ENCODE measurements around the gene SEPTIN5. TPM values are rescaled to one million over a fixed set of nuclear protein-coding genes. Genes with fewer than 3 reads are reported as not detected.
"Not testable (repeated sequence)": the region's sequence is repeated elsewhere in the genome, so short reads cannot be mapped to it uniquely, and the experiment has no call there.

The SEPTIN5 gene
- 0.71 TPM in 1 of 2 replicates, not detected in the other for total RNA-seq

DNA sequence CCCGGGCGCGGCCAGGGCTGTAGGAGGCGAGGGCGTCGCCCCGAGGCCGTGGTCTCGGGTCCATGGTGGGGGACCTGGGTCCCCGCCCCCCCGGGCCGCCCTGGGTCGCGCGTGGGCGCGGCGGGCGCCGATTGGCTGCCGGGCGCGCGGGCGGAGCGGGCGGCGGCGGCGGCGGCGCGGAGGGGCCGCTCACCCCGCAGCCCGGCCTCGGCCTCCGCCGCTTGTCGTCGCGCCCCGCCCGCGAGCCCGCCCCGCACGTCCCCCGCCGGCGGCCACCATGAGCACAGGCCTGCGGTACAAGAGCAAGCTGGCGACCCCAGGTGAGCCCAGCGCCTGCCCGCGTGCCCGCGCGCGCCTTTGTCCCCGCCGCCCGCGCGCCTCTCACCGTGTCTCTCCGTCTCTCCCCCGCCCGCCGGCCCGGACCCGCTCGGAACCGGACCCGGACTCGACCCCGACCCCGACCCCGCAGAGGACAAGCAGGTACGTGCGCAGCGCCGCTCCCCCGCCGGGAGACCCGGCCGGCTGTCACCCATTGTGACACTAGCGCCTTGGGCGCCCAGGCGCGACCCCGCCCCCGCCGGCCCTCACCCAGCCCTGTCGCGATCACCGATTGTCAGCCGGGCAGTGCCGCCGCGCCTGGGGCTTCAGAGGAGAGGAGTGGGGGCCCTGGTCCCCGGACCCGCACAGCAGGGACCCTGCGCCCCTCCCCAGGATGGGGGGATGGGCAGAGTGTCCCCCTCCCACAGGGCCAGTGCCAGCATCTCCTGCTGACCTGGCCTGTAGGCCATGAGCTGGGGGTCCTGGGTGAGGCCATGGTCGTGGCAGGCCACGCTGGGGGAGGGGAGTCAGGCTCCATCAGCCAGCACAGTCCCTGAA, at the start of gene SEPTIN5:
Gene SEPTIN5, plus strand, starts transcription at position 192 of the 876 bp plus-strand sequence. Its CDS starts 86 bp downstream, at position 278.
- intact Hi-C loops (cut with micrococcal nuclease): loop anchor here (10.0 kb wide), 1 partner anchor 240 kb away; the partner anchor contains the start of genes CDC45 and UFD1

DNA sequence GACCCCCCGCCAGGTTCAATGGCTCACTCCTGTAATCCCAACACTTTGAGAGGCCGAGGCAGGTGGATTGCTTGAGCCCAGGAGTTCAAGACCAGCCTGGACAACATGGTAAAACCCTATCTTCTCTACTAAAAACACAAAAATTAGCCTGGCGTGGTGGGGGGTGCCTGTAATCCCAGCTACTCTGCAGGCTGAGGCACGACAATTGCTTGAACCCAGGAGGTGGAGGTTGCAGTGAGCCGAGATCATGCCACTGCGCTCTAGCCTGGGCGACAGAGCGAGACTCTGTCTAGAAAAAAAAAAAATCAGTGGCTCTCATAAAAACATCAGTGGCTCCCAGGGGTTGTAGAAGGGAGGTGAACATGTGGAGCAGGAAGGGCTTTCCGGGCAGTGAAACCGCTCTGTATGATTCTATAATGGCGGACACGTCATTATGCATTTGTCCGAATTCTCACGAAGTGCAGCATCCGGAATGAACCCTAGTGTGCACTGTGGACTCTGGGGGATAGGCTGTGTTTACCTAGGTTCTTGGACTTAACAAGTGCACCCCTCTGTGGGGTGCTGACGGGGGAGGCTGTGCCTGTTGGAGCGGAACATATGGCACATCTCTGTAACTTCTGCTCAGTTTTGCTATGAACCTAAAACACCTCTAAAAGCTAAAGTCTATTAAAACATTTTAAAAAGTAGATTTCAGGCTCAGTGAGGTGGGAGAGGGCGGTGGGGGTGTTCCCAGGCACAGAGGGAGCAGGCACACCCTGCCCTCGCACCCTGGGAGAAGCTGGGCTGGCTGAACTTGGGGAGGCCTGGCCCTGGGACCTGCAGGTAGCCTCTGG, 49.1 kb upstream of the SEPTIN5 start:
- intact Hi-C loops (cut with micrococcal nuclease): no loop called here

DNA sequence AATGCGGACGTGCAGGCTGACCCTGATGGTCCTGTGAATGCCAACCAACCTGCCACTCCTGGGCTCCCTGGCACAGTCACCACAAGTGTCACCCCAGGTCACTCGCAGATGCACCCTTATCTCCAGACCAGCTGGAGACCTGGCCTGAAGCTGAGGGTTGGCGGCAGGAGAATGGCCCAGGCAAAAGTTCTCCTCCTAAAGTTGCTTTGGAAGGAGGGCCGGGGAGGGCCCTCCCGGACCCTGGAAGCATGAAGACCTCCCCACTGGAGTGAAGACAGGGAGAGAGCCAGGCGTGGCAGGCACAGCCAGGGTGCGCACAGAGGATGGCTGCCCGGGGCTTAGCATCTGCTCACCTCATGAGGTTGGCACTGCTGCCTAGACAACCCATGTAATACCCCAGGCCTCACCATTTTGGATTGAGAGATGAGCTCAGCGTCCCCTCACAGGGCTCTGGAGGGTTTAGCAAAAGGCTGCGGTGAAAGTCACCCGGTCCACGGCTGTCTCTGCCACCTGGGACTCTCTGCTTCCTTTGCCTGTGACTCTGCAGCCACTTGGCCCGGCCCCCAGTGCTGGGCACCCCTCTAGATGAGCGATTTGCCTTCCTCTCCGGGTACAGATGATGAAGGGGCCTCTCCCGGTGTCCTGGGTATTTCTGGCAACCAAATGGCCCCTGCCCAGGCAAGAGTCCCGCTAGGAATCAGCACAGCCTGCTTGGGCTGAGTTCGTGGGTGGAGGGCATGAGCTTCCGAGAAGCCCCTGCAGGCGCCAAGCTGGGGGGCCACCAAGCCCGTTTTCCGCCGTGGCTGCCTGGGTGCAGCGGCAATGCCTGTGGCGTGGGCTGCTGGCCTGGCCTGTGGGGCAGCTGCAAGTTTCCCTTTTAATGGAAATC, 48.3 kb upstream of the SEPTIN5 start:
- intact Hi-C loops (cut with micrococcal nuclease): no loop called here

DNA sequence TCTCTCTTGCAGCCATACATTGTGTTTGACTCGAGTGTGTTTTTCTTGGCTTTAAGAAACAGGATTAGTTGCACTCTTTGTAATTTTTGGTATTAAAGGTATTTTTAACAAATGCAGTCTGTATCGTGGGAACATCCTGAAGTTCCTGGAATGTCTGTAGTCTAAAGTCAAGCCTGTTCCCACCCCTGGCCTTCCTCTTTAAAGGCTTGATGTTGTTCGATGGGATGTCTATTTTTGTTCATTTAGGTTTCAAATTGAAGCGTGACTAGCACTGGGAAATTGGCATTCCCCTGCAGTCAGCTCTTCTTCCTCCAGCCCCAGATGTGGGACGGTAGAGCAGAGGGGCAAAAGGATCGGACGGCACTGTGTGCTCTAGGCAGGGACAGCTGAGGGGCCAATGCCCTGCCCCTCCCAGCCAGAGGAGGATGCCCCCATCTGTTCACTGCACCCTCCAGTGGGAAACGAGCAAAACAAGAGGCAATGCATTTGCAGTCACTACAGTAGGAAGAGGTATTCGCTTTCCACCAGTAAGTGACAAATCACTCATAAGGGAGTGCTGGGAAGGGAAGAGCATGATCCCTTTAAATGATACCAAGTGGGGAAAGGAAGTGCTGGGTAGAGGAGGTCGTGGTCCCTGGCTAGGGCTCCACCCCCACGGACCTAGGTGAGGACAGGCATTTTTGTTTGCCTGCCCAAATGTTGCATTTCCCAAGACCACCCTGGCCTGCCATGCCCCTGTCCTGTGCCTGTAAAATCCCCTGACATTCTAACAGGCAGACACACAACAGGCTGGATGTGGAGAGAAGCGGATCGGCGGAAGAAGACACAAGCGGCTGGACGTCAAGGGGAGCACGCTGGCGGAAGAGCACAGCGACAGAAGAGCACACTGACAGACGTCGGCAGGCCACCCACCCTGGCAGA, 47.4 kb upstream of the SEPTIN5 start:
- intact Hi-C loops (cut with micrococcal nuclease): no loop called here

DNA sequence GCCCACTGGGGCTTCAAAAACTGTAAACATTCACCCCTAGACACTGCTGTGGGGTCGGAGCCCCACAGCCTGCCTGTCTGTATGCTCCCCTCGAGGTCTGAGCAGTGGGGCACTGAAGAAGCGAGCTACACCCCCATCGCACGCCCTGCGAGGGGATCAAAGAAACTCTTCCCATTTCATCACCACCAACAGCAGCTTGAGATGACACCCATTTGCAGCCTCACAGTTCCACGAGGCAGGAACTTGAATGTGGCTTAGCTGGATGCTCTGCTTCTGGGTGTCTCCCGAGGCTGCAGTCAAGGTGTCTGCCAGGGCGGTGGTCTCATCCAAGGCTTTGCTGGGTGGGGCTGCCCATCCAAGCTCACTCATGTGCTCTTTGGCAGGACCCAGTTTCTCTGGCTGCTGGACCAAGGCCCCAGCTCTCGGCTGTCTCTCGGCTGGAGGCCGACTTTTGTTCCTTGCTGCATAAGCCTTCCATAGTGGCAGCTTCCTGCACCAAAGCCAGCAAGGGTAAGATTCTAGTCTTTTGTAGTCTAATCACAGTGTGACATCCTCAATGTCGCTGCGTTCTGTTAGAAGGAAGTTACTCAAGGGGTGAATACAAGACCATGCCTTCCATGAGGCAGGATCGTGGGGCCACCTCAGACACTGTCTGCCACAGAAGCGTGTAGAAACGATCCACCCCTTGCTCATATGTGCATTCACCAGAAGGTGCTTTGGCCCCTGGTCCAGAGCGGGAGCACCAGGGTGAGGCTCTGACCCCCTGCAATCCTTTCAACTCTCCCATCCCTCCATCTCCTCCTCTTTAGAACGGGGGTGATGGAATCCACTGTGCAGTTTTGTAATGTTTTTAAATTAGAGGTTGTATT, 46.2 kb upstream of the SEPTIN5 start:
- intact Hi-C loops (cut with micrococcal nuclease): no loop called here

DNA sequence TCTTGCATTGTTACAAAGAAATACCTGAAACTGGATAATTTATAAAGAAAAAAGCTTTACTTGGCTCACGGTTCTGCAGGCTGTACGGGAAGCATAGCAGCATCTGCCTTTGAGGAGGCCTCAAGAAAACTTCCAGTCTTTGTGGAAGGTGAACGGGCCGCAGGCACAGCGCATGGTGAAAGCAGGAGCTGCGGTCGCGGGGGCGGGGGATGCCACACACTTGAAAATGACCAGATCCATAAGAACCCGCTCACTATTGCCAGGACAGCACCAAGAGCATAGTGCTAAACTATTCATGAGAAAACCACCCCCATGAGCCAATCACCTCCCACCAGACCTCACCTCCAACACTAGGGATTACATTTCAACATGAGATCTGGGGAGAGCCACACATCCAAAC, 45.6 kb upstream of the SEPTIN5 start:
- intact Hi-C loops (cut with micrococcal nuclease): no loop called here

DNA sequence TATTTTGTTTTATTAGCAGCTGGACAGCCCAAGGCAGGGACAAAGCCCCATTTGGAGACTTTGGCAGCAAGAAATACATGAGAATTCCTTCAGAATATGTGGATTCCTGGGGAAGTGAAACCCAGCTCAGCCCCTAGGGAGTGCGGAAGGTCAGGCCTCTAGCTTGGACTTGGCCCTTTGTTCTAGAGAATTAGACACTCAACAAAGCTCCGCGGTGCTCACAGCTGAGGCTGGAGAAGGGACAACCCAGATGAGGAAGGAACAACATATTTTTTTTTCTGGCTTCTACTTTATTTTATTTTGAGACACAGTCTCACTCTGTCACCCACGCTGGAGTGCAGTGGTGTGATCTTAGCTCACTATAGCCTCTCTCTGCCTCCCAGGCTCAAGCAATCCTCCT, 44.7 kb upstream of the SEPTIN5 start:
- intact Hi-C loops (cut with micrococcal nuclease): no loop called here

DNA sequence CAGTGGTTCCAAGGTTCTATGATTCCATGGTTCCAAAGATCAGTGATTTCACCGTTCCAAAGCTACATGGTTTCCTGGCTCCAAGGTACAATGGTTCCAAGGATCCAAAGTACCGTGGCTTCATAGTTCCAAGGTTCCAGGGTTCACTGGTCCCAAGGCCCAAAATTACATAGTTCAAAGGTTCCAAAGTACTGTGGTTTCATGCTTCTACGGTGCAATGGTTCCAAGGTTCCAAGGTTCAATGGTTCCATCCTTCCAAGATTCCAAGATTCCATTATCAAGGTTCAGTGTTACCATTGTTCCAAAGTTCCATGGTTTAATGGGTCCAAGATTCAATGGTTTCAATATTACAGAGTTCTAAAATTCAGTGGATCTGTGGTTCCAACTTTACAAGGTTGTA, 43.0 kb upstream of the SEPTIN5 start:
- intact Hi-C loops (cut with micrococcal nuclease): no loop called here

DNA sequence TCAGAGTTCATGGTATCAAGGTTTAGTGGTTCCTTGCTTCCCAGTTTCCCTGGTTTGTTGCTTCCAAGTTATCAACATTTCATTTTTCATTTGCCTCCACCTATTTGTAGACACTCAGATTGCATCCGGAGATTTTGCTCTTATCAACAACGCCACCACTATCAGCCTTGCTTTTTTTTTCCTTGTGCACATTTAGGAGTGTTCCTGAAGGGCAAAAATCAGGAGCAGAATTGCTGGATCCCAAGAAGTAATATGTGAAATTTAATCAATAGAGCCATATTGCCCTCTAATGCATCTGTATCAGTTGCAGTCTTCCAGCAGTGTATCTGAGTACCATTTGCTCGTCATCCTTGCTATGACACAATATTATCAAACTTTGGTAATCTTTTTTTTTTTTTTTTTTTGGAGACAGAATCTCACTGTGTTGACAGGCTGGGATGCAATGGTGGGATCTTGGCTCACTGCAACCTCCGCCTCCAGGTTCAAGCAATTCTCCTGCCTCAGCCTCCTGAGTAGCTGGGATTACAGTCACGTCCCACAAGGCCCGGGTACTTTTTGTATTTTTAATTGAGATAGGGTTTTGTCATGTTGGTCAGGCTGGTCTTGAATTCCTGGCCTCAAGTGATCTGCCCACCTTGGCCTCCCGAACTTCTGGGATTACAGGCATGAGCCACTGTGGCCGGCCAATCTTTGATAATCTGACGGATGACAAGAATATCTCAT, 42.1 kb upstream of the SEPTIN5 start:
- intact Hi-C loops (cut with micrococcal nuclease): no loop called here

DNA sequence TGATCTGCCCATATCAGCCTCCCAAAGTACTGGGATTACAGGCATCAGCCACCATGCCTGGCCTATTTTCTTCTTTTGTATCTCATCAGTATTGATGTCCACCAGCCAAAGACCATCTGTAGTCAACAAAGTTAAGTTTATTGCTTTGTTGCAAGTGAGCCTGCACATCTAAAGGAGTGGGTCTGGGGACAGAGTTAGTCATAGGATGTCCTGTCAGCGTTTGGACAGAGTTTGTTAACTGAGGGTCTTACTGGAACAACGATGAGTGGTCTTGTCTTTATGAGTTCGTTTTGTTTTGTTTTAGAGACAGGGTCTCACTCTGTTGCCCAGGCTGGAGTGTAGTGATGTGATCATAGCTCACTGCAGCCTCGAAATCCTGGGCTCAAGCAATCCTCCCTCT, 40.6 kb upstream of the SEPTIN5 start:
- intact Hi-C loops (cut with micrococcal nuclease): no loop called here

DNA sequence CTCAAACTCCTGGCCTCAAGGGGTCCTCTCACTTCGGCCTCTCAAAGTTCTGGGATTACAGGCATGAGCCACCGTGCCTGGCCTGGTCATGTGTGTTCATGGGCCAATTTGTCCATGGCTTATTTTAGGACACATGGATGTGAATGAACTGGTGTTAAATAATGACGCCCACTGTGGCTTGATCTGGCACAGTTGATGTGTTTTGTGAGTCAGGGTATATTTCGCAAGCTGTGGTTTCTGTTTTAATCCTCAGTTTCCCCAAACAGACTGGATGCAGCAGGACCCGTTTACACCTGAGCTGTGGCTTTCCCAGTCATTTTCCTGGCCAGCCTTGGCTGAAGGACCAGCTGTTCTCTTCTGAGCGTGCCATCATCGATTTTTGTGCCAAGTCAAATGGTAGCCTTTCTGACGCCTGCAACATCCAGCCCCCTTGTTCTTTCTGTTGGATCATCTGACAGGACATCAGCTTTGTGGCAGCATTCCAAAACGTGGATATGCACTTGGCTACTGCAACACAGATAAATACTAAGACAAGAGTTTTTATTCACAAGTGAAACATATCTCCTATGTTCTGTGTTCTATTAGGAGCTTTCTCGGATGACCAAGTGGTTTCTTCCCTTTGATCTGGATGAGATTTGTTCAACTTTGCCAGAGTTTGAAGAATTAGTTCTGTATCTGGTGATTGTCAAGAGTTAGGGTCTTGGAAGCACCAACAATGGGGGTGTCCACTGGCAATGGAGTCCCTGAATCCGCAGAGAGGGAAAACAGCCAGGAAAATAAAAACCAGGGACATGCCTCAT, 40.0 kb upstream of the SEPTIN5 start:
- intact Hi-C loops (cut with micrococcal nuclease): no loop called here

DNA sequence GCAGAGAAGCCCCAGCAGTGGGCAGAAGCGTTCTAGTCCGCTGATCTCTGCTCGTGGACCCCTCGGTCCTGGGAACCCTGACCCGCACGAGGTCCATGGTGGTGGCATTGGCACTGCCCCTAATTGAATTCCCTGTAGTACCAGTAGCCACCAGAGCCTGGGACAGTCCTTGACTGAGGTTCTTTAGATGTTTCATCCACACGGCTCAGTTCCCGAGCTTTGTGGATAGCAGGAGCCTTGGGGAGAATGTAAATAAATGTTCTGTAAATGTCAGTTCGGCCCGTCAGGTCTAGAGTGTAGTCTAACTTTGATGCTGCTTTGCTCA, 39.4 kb upstream of the SEPTIN5 start:
- intact Hi-C loops (cut with micrococcal nuclease): no loop called here

DNA sequence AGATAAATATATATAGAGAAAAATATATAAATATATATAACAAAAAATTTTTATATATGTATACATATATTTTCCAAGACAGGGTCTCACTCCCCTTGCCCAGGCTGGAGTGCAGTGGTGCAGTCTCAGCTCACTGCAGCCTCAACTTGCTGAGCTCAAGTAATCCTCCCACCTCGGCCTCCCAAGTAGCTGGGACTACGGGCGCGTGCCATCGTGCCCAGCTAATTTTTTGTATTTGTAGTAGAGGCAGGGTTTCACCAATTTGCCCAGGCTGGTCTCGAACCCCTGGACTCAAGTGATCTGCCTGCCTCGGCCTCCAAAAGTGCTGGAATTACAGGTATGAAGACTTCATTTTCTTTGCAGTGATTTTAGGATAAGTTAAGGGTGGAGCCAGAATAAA, 38.9 kb upstream of the SEPTIN5 start:
- intact Hi-C loops (cut with micrococcal nuclease): no loop called here

DNA sequence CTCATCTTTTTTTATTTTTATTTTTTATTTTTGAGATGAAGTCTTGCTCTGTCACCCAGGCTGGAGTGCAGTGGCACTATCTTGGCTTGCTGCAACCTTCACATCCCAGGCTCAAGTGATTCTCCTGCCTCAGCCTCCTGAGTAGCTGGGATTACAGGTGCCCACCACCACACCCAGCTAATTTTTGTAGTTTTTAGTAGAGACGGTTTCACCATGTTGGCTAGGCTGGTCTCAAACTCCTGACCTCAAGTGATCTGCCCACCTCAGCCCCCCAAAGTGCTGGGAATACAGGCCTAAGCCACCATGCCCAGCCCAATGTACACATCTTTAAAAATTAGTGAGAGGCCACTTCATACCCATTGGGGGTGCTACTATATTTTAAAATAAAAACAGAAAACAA, 37.9 kb upstream of the SEPTIN5 start:
- intact Hi-C loops (cut with micrococcal nuclease): not testable (repeated sequence)

DNA sequence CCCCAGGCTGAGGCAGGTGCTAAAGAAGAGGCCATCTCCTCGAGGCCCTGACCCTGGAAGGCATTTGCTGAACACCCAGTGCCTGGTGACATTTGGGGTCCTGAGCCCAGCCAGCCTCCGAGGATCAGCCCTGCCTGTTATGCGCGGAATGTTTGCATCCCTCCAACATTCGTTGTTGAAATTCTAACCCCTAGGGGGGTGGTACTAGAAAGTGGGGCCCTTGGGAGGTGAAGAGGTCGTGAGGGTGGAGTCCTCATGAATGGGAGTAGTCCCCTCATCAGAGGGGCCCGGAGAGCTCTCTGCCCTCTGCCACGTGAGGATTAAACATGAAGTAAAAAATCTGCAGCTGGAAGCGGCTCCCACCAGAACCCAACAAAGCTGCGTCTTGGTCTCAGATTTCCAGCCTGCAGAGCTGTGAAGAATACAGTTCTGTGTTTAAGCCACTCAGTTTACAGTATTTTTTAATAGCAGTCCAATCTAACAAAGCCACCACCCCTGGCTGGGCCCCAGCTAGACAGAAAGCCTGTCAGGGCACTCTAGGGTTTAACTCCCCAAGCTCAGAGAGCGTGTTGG, 35.3 kb upstream of the SEPTIN5 start:
- intact Hi-C loops (cut with micrococcal nuclease): loop anchor here (1.0 kb wide), 1 partner anchor 39 kb away; no protein-coding TSS in a partner anchor

DNA sequence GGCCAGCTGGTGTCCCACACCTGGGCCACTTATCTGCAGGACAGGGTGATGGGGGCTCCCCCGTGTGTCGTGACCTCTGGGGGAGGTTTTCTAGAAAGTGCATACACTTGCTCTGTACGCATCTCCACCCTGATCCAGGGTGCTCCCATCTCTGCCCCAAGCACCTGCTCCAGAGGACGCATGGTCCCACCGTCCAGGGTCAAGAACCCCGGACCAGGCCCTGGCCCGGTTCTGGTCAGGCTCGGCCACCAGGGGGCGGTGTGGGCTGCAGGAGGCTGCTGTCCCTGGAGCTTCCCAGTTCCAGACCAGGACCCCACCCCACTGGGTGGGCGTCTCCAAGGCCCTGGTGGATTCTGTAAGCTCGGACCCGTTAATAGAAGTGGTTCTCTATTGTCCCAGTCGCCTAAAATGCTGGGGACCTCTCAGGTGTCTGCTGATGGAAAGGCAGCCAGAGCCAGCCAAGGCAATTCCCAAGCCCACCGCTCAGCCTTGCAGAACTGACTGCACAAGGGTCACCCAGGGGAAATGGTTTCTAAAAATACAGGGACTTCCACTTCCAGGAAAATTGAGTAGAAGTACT, 34.7 kb upstream of the SEPTIN5 start:
- intact Hi-C loops (cut with micrococcal nuclease): loop anchor here (1.0 kb wide), 1 partner anchor 39 kb away; no protein-coding TSS in a partner anchor

DNA sequence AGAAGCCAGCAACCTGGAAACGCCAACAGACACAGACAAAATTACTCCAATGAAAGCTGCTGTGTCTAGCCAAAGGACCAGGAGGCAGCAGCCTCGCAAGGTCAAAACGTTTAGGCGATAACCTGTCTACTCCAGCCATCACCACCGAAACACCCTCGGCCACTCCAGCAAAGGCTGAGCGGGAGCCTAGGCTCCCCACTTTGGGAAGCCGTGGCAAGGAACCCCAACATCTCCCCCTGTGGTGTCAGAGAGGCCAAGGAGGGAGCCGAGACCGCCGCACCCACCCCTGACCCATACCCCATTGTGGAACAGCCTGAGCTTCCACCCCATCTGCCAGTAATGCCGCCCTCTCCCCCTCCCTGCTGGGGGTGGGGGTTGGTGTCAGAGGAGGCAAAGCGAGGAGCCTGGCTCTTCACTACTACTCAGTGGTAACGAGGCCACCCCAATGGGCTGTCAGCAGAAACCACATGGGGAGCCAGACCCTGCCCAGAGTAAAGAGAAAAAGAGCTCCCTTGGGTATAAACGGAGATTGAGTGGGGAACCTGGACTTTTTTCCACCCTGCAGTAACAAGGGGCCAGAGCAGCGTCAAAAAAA, 33.9 kb upstream of the SEPTIN5 start:
- intact Hi-C loops (cut with micrococcal nuclease): no loop called here
